NCI-H1694 treated with DMSO at 0.1 percent for 48 hours (cell line): ENCODE results near the gene STX7.

Experiments
- DNase-seq: peaks from one replicate; lab custom pipeline; 2025; lab: John Stamatoyannopoulos, UW

STX7 gene

GRCh38 chr6:132412656-132413498 lies 100.0 kb downstream of the STX7 start:
- no peak for DNase-seq

- DNase-seq: no peak
These were observed 101.6 kb downstream of the STX7 start for GRCh38 chr6:132411296-132411695.

- no peak for DNase-seq
These were observed 102.1 kb downstream of the STX7 start for GRCh38 chr6:132410830-132411229.

GRCh38 chr6:132405143-132405915 lies 107.6 kb downstream of the STX7 start:
- no peak for DNase-seq

- DNase-seq: no peak
These were observed 108.2 kb downstream of the STX7 start for GRCh38 chr6:132404736-132405135.

GRCh38 chr6:132404330-132404729 lies 108.6 kb downstream of the STX7 start:
- no peak for DNase-seq

GRCh38 chr6:132401618-132402285 lies 111.2 kb downstream of the STX7 start:
- DNase-seq: no peak

- no peak for DNase-seq
These were observed 111.9 kb downstream of the STX7 start, which contains the start of gene MOXD1 for GRCh38 chr6:132400883-132401617. MOXD1 (minus strand) TSS chr6:132401475; CDS start chr6:132401426, 49 bp downstream.

GRCh38 chr6:132400555-132400882 lies 112.4 kb downstream of the STX7 start:
- DNase-seq: no peak

- no peak for DNase-seq
These were observed 113.4 kb downstream of the STX7 start for GRCh38 chr6:132399376-132400074.
